ENCODE measurements around the gene SLC43A2.
"Not testable (repeated sequence)": the region's sequence is repeated elsewhere in the genome, so short reads cannot be mapped to it uniquely, and the experiment has no call there.

DNA sequence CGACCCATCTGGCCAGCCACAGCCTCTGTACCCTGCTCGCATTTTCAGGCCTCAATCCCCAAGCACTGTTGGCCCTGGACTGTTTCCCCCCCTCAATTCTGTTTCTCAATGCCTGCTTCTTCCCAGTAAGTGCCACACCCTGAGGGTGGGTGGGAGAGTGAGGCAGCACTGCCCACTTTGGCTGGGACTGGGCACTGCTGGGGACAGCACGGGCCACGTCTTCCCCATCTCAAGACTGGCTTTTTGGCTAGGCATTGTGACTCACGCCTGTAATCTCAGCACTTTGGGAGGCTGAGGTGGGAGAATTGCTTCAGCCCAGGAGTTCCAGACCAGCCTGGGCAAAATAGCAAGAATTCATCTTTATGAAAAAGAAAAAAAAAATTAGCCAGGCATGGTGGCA is 56.0 kb downstream of the SLC43A2 start:
- not testable (repeated sequence) for TF ChIP-seq CTCF, POLR2AphosphoS5 (IDR thresholded peaks at IDR 0.05)
- TF ChIP-seq POLR2A (IDR thresholded peaks at IDR 0.05), result peak in 1 of 4 donors; percentile 6

Measured in upper lobe of left lung (tissue), 4 donors.